Measurements from ENCODE around the gene SPECC1. TPM values are rescaled to one million over a fixed set of nuclear protein-coding genes. Genes with fewer than 3 reads are reported as not detected.

Gene SPECC1
- total and polyA plus RNA-seq, 8 donors = 6.1 to 38.3 (median 7.1) TPM

DNA sequence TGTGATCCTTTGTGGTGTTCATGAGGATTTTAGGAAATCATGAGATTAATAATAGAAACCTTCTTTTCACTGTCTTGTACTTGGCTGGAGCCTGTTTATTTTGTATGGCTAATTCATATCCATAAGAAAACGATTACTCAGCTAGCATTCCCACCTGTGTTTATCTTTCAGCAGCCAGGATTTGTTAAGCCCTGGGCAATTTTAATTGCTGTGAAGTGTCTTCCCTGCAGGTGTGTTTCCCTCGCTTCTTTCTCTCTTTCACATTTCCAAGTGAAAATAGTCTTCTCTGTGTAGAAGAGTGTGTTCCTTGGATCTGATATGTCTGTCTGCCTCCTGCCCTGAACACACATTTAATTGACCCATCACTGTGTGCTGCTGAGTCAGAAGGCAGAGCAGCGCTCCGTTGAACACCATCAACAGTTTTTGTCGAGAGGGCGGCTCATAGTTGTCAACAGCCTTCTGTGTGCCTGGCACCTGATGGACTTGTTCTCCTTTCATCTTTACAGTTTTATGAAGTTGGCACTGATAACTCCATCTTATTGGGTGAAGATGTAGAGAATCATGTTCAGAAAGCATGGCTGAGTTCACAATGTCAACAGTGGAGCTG is 83.2 kb downstream of the SPECC1 start:
- intact Hi-C loops (cut with DNase I) = no loop called here
- no peak for DNase-seq
- no peaks in the 10 kb centered on the region for H3K36me3 ChIP-seq
- peak overlapping the region in 1 of 2 donors; percentile 14 for H3K27ac ChIP-seq
- H3K4me1 ChIP-seq = no peaks in the 10 kb centered on the region
- H3K27me3 ChIP-seq = peaks cover 0 to 4% of the 10 kb centered on the region in 2 donors
- TF ChIP-seq, protein P1, sequence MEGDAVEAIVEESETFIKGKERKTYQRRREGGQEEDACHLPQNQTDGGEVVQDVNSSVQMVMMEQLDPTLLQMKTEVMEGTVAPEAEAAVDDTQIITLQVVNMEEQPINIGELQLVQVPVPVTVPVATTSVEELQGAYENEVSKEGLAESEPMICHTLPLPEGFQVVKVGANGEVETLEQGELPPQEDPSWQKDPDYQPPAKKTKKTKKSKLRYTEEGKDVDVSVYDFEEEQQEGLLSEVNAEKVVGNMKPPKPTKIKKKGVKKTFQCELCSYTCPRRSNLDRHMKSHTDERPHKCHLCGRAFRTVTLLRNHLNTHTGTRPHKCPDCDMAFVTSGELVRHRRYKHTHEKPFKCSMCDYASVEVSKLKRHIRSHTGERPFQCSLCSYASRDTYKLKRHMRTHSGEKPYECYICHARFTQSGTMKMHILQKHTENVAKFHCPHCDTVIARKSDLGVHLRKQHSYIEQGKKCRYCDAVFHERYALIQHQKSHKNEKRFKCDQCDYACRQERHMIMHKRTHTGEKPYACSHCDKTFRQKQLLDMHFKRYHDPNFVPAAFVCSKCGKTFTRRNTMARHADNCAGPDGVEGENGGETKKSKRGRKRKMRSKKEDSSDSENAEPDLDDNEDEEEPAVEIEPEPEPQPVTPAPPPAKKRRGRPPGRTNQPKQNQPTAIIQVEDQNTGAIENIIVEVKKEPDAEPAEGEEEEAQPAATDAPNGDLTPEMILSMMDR (IDR thresholded peaks at IDR 0.05) = no peak
- H3K4me3 ChIP-seq = no peak overlapping the region
- no peaks in the 10 kb centered on the region for H3K9me3 ChIP-seq
- ATAC-seq = no peak

DNA sequence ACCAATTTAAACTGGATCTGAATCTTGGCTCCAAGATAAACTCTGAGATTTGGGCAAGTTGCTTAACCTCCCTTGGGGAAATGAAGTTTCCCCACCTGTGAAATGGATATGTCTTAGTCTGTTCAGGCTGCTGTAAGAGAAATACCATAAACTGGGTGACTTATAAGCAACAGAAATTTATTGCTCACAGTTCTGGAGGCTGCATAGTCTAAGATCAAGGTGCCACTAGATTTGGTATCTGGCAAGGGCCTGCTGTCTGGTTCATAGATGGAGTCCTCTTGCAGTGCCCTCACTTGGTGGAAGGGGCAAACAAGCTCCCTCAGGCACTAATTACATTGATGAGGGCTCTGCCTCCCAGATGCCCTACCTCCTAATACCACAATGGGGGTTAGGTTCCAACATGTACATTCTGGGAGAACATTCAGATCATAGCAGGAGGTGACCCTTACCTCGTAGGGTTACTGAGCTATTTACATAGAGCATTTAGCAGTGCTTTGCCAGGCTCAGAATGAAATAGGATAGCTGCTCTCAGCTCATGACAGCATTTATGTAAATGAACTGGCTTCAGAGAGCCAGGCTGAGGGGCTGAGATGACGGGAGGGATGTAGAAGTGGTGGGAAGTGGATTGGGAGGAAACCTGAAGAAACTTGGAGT is 83.9 kb downstream of the SPECC1 start:
- H3K9me3 ChIP-seq = no peaks in the 10 kb centered on the region
- ATAC-seq = no peak
- TF ChIP-seq, protein P1 (IDR thresholded peaks at IDR 0.05) = no peak
- no peak overlapping the region for H3K4me3 ChIP-seq
- H3K36me3 ChIP-seq = peaks cover 0 to under 1% of the 10 kb centered on the region in 2 donors
- no peak overlapping the region for H3K27ac ChIP-seq
- no peak for DNase-seq
- H3K27me3 ChIP-seq = peaks cover 0 to 4% of the 10 kb centered on the region in 2 donors
- intact Hi-C loops (cut with DNase I) = no loop called here
- no peaks in the 10 kb centered on the region for H3K4me1 ChIP-seq

DNA sequence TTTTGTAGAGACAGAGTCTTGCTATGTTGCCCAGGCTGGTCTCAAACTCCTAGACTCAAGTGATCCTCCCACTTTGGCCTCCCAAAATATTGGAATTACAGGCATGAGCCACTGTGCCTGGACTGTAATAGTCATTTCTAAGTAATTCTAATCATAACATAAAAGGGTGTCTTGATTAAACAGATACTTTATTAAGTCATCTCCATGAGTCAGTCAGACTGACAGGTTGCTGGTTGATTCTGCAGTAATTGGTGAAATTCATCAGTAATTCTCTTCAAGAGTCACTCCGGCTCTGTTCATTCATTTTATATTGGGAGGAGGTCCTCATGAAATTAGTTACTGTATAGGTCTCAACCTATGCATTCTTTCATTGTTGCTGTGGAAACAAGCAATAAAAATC is 85.6 kb downstream of the SPECC1 start:
- Histone ChIP-seq H3K4me1 (no peaks in the 10 kb centered on the region), H3K27ac (no peak overlapping the region), H3K36me3 (peaks cover 0 to 6% of the 10 kb centered on the region in 2 donors), H3K4me3 (no peak overlapping the region), H3K9me3 (no peaks in the 10 kb centered on the region), H3K27me3 (peaks cover 0 to 4% of the 10 kb centered on the region in 2 donors)
- TF ChIP-seq, protein P1 (IDR thresholded peaks at IDR 0.05) = no peak
- DNase-seq = no peak
- intact Hi-C loops (cut with DNase I) = no loop called here
- no peak for ATAC-seq

DNA sequence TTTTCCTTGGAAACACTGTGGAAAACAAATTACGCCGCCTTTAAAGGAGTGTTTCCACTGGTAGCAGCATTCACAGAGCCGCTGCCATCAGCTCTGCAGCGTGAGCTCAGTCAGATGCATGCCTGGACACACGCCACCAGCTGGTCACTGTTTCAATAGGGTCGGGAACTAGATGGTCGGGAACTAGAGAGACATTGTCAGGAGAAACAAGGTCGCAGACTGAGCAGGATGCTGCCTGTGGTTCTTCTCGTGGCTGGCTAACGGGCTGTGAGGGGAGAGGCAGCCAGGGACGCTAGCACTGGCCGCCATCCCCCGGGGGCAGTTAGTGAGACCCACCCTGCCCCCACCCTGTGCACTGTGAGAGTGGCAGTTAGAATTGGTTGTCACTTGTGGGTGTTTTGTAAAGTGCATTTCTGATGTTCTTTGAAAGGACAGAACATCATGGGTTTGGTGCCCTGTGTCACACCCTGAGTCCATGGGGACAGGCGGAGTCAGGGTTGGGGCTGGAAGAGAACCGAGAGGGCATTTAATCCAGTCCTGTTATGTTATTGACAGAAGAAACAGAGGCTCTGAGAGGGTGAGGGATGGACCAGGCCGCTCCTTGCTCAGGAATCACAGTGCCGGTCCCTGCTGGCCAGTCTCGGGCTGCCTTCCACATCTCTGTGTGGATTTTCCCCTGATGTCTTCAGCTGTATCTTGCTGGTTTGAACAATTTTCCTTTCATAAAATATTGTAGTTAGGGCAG is 86.3 kb downstream of the SPECC1 start:
- H3K9me3 ChIP-seq = no peaks in the 10 kb centered on the region
- ATAC-seq (peak; percentile 57), DNase-seq (peak in 2 of 4 donors; percentile 39 to 74)
- intact Hi-C loops (cut with DNase I) = no loop called here
- TF ChIP-seq, protein P1 (IDR thresholded peaks at IDR 0.05) = no peak
- peaks cover 0 to 4% of the 10 kb centered on the region in 2 donors for H3K27me3 ChIP-seq
- no peaks in the 10 kb centered on the region for H3K4me1 ChIP-seq
- no peak overlapping the region for H3K4me3 ChIP-seq
- peaks cover 0 to 6% of the 10 kb centered on the region in 2 donors for H3K36me3 ChIP-seq
- no peak overlapping the region for H3K27ac ChIP-seq

DNA sequence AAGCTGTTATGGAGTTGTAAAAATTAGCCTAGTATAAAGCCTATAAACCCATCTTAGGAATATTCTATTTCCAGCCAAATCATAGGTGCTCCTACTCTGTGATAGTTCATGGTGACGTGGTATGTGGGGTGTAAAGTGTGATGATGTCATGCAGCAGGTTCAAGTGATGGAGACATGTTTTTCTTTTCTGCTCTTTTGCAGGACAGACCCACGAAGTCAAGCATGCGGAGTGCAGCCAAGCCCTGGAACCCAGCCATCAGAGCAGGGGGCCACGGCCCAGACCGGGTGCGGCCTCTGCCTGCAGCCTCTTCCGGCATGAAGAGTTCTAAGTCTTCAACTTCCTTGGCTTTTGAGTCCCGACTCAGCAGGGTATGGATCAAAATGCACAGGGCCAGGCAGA is 87.3 kb downstream of the SPECC1 start:
- intact Hi-C loops (cut with DNase I) = no loop called here
- DNase-seq (no peak), ATAC-seq (no peak)
- no peak overlapping the region for H3K4me3 ChIP-seq
- TF ChIP-seq, protein P1 (IDR thresholded peaks at IDR 0.05) = no peak
- H3K36me3 ChIP-seq = peaks cover 0 to 6% of the 10 kb centered on the region in 2 donors
- H3K9me3 ChIP-seq = no peaks in the 10 kb centered on the region
- no peaks in the 10 kb centered on the region for H3K4me1 ChIP-seq
- no peak overlapping the region for H3K27ac ChIP-seq
- H3K27me3 ChIP-seq = peaks cover 0 to 4% of the 10 kb centered on the region in 2 donors
